HCT116 (cell line): ENCODE results near the gene GTPBP2.

Experiments
- CEBPB ChIP-seq: IDR thresholded peaks from 2 replicates; pipeline ENCODE4 v1.6.1; 2012; ENCODE audit warnings: low read depth
- YY1 ChIP-seq: IDR thresholded peaks from 2 replicates; pipeline ENCODE4 v1.6.1; 2011; ENCODE audit warnings: low read length, low read depth, moderate library complexity, mild to moderate bottlenecking; ENCODE audit not compliant: insufficient replicate concordance; ENCODE audit errors: extremely low read depth
- ZNF274 ChIP-seq: fragments of 200-500 bp; sonication (Bioruptor generic); IDR thresholded peaks from 2 replicates; pipeline ENCODE4 v1.6.1; 2014; ENCODE audit warnings: mild to moderate bottlenecking, low read depth, low read length, inconsistent platforms
- TF ChIP-seq, protein P1 (sequence below), 3 experiments: fragments of 200-600 bp in 1 of 3; sonication (generic) in 1 of 3; IDR thresholded peaks in 2 of 3; conservative IDR thresholded peaks in 1 of 3; 2 replicates each; pipeline ENCODE4 v1.5.1; 2012 to 2017; ENCODE audit warnings: low read depth in 2 of 3, low read length in 2 of 3, antibody characterized with exemption in 1 of 3, borderline replicate concordance in 1 of 3, control low read depth in 1 of 3, mild to moderate bottlenecking in 1 of 3, mixed read lengths in 1 of 3, mixed run types in 1 of 3, moderate library complexity in 1 of 3; ENCODE audit not compliant: insufficient read depth in 1 of 3
- TF ChIP-seq, protein P2 (sequence below): IDR thresholded peaks from 2 replicates; pipeline ENCODE4 v1.6.1; 2012; ENCODE audit warnings: low read depth

DNA sequence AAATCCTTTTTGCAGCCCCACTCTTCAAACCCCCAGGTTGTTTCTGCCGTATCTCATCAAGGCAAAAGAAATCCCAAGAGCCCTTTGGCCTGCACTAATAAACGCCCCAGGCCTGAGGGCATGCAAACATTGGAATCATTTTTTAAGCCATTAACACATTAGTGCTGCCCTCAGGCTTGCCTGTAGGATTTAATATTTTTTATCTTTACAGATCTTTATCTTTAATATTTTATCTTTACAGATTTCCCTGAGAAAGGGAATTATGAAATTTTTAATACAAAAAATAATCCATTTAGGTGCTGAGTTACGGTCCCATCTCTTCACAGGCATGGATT is 14.7 kb downstream of the GTPBP2 start:
- TF ChIP-seq, protein P1, sequence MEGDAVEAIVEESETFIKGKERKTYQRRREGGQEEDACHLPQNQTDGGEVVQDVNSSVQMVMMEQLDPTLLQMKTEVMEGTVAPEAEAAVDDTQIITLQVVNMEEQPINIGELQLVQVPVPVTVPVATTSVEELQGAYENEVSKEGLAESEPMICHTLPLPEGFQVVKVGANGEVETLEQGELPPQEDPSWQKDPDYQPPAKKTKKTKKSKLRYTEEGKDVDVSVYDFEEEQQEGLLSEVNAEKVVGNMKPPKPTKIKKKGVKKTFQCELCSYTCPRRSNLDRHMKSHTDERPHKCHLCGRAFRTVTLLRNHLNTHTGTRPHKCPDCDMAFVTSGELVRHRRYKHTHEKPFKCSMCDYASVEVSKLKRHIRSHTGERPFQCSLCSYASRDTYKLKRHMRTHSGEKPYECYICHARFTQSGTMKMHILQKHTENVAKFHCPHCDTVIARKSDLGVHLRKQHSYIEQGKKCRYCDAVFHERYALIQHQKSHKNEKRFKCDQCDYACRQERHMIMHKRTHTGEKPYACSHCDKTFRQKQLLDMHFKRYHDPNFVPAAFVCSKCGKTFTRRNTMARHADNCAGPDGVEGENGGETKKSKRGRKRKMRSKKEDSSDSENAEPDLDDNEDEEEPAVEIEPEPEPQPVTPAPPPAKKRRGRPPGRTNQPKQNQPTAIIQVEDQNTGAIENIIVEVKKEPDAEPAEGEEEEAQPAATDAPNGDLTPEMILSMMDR (IDR thresholded peaks at IDR 0.05 in 2 of 3, conservative IDR thresholded peaks at IDR 0.05 in 1 of 3; ENCODE audit: borderline replicate concordance in 1 of 3, insufficient read depth in 1 of 3, low read depth in 2 of 3, low read length in 2 of 3) = no peak
- TF ChIP-seq YY1 (no peak), CEBPB (no peak), ZNF274 (no peak)
- TF ChIP-seq, protein P2, sequence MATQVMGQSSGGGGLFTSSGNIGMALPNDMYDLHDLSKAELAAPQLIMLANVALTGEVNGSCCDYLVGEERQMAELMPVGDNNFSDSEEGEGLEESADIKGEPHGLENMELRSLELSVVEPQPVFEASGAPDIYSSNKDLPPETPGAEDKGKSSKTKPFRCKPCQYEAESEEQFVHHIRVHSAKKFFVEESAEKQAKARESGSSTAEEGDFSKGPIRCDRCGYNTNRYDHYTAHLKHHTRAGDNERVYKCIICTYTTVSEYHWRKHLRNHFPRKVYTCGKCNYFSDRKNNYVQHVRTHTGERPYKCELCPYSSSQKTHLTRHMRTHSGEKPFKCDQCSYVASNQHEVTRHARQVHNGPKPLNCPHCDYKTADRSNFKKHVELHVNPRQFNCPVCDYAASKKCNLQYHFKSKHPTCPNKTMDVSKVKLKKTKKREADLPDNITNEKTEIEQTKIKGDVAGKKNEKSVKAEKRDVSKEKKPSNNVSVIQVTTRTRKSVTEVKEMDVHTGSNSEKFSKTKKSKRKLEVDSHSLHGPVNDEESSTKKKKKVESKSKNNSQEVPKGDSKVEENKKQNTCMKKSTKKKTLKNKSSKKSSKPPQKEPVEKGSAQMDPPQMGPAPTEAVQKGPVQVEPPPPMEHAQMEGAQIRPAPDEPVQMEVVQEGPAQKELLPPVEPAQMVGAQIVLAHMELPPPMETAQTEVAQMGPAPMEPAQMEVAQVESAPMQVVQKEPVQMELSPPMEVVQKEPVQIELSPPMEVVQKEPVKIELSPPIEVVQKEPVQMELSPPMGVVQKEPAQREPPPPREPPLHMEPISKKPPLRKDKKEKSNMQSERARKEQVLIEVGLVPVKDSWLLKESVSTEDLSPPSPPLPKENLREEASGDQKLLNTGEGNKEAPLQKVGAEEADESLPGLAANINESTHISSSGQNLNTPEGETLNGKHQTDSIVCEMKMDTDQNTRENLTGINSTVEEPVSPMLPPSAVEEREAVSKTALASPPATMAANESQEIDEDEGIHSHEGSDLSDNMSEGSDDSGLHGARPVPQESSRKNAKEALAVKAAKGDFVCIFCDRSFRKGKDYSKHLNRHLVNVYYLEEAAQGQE = no peak
